ENCODE measurements around the gene HOXA9.

Gene HOXA9

DNA sequence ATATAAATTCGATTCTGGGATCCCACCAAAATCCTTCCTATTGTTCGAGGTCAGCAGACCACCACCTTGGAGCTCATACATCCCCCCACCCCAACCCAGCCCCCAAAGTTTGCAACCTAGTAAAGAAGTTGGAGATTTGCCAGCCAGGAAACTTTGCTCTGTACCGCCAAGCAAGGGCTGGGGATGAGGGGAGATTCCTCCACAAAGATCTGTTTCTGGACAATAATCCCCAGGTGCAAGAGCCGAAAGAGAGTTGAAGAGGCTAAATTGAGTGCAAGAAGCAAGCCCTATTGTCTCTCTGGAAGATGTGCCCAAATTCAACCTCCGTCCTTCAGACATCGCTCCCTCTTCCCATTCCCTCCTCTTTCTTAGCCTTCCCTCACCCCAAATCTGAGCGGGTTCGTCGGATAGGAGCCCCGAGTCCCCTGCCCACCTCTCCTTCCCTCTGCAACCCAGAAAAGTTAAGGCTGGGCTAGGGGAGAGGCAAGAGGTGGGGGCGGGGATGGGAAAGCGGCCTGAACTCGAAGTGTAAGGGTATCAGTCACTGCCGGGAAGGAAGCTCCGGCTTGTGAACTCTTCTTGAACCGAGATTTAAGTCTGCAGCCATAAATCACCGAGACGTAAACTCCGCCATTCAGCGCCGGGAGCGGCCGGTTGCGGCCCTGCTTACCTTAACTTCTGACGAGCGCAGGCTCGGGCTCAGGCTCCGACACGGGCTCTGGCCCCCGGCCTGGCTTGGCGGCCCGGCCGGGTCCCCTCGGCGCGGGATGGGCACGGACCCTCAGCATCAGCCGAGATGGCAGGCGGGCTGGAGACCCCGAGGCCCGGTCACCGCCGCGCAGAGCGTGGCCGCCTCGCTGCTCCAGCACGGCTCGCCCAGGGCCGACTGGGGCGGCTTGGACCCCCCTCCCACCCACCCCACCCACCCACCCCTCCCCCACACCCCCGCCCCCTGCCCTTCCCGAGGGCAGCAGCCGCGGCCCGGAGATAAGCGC lies 52.1 kb downstream of the HOXA9 start:
- DNase-seq (ENCODE audit: low read depth, low spot score), result no peak
